ENCODE data around the gene SSMEM1. TPM values are rescaled to one million over a fixed set of nuclear protein-coding genes. Genes with fewer than 3 reads are reported as not detected.
"Not testable (repeated sequence)": the region's sequence is repeated elsewhere in the genome, so short reads cannot be mapped to it uniquely, and the experiment has no call there.

Gene SSMEM1
- polyA plus RNA-seq, 1 experiment: not detected

DNA sequence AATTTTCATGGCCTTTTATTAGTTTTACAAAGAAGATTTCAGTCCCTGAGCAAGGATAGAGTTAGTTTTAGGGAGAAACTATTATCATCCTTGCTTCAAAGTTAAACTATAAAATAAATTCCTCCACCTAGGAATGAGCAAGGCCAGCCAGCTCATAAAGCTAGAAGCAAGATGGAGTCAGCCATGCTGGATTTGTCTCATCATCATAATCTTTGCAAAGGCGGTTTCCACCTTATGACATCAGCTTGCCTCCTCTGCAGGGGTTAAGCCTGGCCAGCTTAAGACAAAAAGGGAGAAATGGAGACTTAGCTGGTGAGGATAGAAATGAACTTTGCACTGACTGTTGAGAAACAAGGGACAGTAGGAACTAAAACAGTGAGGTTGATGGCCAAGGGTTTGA, 18.7 kb downstream of the SSMEM1 start:
- TF ChIP-seq, protein P1, sequence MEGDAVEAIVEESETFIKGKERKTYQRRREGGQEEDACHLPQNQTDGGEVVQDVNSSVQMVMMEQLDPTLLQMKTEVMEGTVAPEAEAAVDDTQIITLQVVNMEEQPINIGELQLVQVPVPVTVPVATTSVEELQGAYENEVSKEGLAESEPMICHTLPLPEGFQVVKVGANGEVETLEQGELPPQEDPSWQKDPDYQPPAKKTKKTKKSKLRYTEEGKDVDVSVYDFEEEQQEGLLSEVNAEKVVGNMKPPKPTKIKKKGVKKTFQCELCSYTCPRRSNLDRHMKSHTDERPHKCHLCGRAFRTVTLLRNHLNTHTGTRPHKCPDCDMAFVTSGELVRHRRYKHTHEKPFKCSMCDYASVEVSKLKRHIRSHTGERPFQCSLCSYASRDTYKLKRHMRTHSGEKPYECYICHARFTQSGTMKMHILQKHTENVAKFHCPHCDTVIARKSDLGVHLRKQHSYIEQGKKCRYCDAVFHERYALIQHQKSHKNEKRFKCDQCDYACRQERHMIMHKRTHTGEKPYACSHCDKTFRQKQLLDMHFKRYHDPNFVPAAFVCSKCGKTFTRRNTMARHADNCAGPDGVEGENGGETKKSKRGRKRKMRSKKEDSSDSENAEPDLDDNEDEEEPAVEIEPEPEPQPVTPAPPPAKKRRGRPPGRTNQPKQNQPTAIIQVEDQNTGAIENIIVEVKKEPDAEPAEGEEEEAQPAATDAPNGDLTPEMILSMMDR (IDR thresholded peaks at IDR 0.05; ENCODE audit: low read depth, low read length): no peak
- DNase-seq (ENCODE audit: low read depth, low spot score): no peak
- Histone ChIP-seq H3K27me3 (ENCODE audit: control insufficient read depth, insufficient read depth, low read length) (no peaks in the 10 kb centered on the region), H3K9me3 (ENCODE audit: control insufficient read depth, insufficient read depth, low read length) (no peaks in the 10 kb centered on the region; the same call in 1 of the 2 replicates), H3K27ac (ENCODE audit: low read depth, low read length) (no peak overlapping the region), H3K4me3 (ENCODE audit: low read depth, low read length) (no peak overlapping the region)
- ChIA-PET CTCF (no interaction called here), POLR2A (no interaction called here)

DNA sequence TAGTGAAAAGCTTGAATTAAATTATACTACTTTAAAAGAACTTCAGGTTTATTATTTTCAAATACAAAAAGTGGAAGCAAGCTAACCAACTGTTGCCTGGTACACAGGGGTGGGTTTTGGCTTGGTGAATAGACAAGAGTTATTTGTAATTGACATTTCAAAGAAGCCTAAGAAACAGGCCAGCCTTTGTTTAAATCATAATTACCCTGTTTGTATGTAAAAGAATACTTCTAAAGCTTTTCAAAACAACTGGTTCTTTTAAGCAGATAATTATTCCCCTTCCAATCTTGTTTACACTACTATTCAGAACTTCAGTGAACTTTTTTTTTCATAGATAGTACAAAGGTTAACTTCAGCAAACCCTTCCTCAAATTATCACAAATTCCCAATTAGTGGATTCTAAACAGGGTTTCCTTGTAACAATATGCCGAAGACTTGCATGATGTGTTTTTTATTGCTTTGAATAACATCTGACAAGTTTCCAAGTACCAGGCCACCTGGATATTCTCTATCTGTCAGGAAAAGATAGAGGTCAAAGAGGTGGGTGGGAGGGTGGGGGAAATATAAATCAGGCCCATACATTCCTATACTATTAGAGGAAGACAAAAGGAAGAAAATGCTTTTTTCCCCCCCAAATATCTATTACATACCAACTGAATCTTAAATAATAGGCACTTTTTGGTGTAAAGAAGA, 20.4 kb downstream of the SSMEM1 start:
- POLR2A ChIA-PET: no interaction called here
- Histone ChIP-seq H3K27ac (ENCODE audit: low read depth, low read length) (no peak overlapping the region), H3K27me3 (ENCODE audit: control insufficient read depth, insufficient read depth, low read length) (no peaks in the 10 kb centered on the region), H3K4me3 (ENCODE audit: low read depth, low read length) (no peak overlapping the region), H3K9me3 (ENCODE audit: control insufficient read depth, insufficient read depth, low read length) (no peaks in the 10 kb centered on the region; the same call in 1 of the 2 replicates)
- no peak for DNase-seq (ENCODE audit: low read depth, low spot score)
- TF ChIP-seq, protein P1 (IDR thresholded peaks at IDR 0.05; ENCODE audit: low read depth, low read length): no peak
- CTCF ChIA-PET: no interaction called here

DNA sequence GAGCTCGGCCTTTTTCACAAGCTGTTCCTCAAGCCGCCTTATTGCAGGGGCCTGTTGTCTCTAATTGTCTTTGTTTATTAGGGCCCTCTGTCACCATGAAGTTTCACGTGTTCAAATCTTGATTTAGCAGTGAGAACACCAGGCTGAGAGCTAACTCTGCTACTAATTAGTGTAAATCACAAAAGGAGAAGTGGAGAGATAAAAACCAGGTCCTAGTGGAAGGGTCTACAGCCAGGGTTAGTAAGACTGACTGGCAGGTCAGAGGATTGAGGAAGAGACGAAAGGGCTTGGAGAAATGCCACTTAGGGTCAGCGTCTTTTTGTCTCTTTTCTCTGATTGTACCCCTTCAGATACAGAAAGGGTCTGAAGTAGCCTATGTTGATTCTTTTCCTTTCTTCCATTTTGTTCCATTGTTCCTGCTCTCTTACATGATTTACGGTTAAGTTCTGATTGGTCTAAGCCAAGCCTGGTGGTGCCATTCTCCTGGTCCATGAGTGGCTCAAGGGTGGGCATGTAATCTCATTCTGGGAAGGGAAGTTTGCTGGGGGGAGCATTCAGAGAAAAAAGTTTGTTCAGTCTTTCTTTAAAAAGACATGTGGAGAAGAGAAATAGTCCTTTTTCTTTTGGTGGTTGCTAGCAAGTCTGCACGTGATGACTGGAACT, 21.3 kb downstream of the SSMEM1 start:
- Histone ChIP-seq H3K9me3 (ENCODE audit: control insufficient read depth, insufficient read depth, low read length) (no peaks in the 10 kb centered on the region; the same call in 1 of the 2 replicates), H3K27ac (ENCODE audit: low read depth, low read length) (no peak overlapping the region), H3K4me3 (ENCODE audit: low read depth, low read length) (no peak overlapping the region), H3K27me3 (ENCODE audit: control insufficient read depth, insufficient read depth, low read length) (no peaks in the 10 kb centered on the region)
- no peak for DNase-seq (ENCODE audit: low read depth, low spot score)
- TF ChIP-seq, protein P1 (IDR thresholded peaks at IDR 0.05; ENCODE audit: low read depth, low read length): no peak
- ChIA-PET CTCF (no interaction called here), POLR2A (no interaction called here)

DNA sequence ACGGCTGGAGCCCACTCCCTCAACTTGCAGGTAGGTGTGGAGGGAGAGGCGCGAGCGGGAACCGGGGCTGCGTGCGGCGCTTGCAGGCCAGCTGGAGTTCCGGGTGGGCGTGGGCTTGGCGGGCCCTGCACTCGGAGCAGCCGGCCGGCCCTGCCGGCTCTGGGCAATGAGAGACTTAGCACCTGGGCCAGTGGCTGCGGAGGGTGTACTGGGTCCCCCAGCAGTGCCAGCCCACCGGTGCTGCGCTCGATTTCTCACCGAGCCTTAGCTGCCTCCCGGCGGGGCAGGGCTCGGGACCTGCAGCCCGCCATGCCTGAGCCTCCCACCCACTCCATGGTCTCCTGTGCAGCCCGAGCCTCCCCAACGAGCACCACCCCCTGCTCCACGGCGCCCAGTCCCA, 22.3 kb downstream of the SSMEM1 start:
- POLR2A ChIA-PET, CTCF ChIA-PET: not testable (repeated sequence)

DNA sequence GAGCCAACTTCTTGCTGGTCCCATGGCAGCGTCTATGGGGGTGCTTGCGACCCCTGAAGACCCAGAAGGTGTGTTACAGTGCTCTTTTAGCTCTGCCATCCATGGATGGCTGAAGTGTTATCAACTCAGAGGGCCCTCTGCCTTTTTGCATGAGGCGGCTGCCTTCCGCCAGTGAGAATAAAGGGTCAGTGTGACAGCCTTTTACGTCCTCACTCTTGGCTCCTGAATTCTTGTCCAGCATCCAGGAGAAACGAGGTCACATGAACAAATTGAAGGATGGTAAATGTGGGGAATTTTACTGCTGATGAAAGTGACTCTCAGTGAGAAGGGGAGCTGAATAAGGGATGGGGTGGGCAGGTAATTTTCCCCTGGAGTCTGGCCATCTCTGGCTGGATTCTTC, 24.1 kb downstream of the SSMEM1 start:
- Histone ChIP-seq H3K27ac (ENCODE audit: low read depth, low read length) (no peak overlapping the region), H3K27me3 (ENCODE audit: control insufficient read depth, insufficient read depth, low read length) (no peaks in the 10 kb centered on the region), H3K9me3 (ENCODE audit: control insufficient read depth, insufficient read depth, low read length) (no peaks in the 10 kb centered on the region; the same call in 1 of the 2 replicates), H3K4me3 (ENCODE audit: low read depth, low read length) (no peak overlapping the region)
- ChIA-PET CTCF (no interaction called here), POLR2A (no interaction called here)
- no peak for DNase-seq (ENCODE audit: low read depth, low spot score)
- TF ChIP-seq, protein P1 (IDR thresholded peaks at IDR 0.05; ENCODE audit: low read depth, low read length): no peak

More for the DNA sequence above, 22.3 kb downstream of the SSMEM1 start:
- H3K27ac ChIP-seq (ENCODE audit: low read depth, low read length); H3K9me3 ChIP-seq (ENCODE audit: control insufficient read depth, insufficient read depth, low read length); H3K4me3 ChIP-seq (ENCODE audit: low read depth, low read length); H3K27me3 ChIP-seq (ENCODE audit: control insufficient read depth, insufficient read depth, low read length); DNase-seq (ENCODE audit: low read depth, low spot score): not testable (repeated sequence)
